A549 treated with Mapracorat at 1 μM for 4 hours (cell line): ENCODE results near the gene NBPF26. TPM values are rescaled to one million over a fixed set of nuclear protein-coding genes. Genes with fewer than 3 reads are reported as not detected.

Experiments
- total RNA-seq: library from RNA; stranded (reverse); fragments of 200-300 nt; extraction: Qiagen RNA extraction; gene quantifications from 5 replicates; pipeline ENCODE4 v1.2.3, GENCODE V29; 2022

The NBPF26 gene
- total RNA-seq: 3.8 to 5.6 TPM (median 4.8 TPM) in 5 replicates

GRCh38 chr1:120723715-120724402 is at the start of gene NBPF26:
Gene NBPF26 (plus strand): TSS chr1:120723945.

Other genes with a start within 250 kb of the NBPF26 start
- gene PPIAL4A, start 165.8 kb downstream of the NBPF26 start, total RNA-seq: not detected in 5 replicates